Measurements from ENCODE around the gene TOLLIP. TPM values are rescaled to one million over a fixed set of nuclear protein-coding genes. Genes with fewer than 3 reads are reported as not detected.

The TOLLIP gene
- total RNA-seq, 2 donors from 2014 or later = 72.8 to 161 TPM

- TF ChIP-seq, protein P1, sequence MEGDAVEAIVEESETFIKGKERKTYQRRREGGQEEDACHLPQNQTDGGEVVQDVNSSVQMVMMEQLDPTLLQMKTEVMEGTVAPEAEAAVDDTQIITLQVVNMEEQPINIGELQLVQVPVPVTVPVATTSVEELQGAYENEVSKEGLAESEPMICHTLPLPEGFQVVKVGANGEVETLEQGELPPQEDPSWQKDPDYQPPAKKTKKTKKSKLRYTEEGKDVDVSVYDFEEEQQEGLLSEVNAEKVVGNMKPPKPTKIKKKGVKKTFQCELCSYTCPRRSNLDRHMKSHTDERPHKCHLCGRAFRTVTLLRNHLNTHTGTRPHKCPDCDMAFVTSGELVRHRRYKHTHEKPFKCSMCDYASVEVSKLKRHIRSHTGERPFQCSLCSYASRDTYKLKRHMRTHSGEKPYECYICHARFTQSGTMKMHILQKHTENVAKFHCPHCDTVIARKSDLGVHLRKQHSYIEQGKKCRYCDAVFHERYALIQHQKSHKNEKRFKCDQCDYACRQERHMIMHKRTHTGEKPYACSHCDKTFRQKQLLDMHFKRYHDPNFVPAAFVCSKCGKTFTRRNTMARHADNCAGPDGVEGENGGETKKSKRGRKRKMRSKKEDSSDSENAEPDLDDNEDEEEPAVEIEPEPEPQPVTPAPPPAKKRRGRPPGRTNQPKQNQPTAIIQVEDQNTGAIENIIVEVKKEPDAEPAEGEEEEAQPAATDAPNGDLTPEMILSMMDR (IDR thresholded peaks at IDR 0.05) = no peak
- no peak for TF ChIP-seq POLR2A (IDR thresholded peaks at IDR 0.05)
- TF ChIP-seq POLR2AphosphoS5 (IDR thresholded peaks at IDR 0.05) = no peak
- H3K27ac ChIP-seq = no peak overlapping the region
- H3K4me1 ChIP-seq (replicated peaks) = peaks cover 12% of the 10 kb centered on the region
- DNase-seq (ENCODE audit: low spot score) = no peak
- intact Hi-C loops (cut with DNase I) = no loop called here
- H3K36me3 ChIP-seq = no peaks in the 10 kb centered on the region
- peak overlapping the region in 1 of 2 donors; percentile 36 for H3K4me3 ChIP-seq
- no peaks in the 10 kb centered on the region for H3K27me3 ChIP-seq (replicated peaks; ENCODE audit: insufficient read depth)
- WGBS = 64% methylated on average over 10 of the region's 10 CpGs
- H3K9me3 ChIP-seq = no peaks in the 10 kb centered on the region
Measured at GRCh38 chr11:1335264-1335810, 25.9 kb upstream of the TOLLIP start.

- intact Hi-C loops (cut with DNase I) = no loop called here
- peaks cover 12% of the 10 kb centered on the region for H3K4me1 ChIP-seq (replicated peaks)
- TF ChIP-seq POLR2AphosphoS5 (IDR thresholded peaks at IDR 0.05) (no peak), POLR2A (IDR thresholded peaks at IDR 0.05) (no peak)
- TF ChIP-seq, protein P1 (IDR thresholded peaks at IDR 0.05) = no peak
- DNase-seq (ENCODE audit: low spot score) = no peak
- H3K36me3 ChIP-seq = no peaks in the 10 kb centered on the region
- WGBS = 97% methylated on average over 10 of the region's 10 CpGs
- no peaks in the 10 kb centered on the region for H3K9me3 ChIP-seq
- H3K27ac ChIP-seq = no peak overlapping the region
- H3K4me3 ChIP-seq = no peak overlapping the region
- H3K27me3 ChIP-seq (replicated peaks; ENCODE audit: insufficient read depth) = no peaks in the 10 kb centered on the region
Measured at GRCh38 chr11:1333860-1334259, 24.4 kb upstream of the TOLLIP start.

GRCh38 chr11:1333091-1333772 lies 23.8 kb upstream of the TOLLIP start:
- Histone ChIP-seq H3K27me3 (replicated peaks; ENCODE audit: insufficient read depth) (no peaks in the 10 kb centered on the region), H3K4me1 (replicated peaks) (peaks cover 12% of the 10 kb centered on the region), H3K4me3 (no peak overlapping the region), H3K27ac (no peak overlapping the region), H3K9me3 (no peaks in the 10 kb centered on the region), H3K36me3 (no peaks in the 10 kb centered on the region)
- no peak for DNase-seq (ENCODE audit: low spot score)
- TF ChIP-seq, protein P1 (IDR thresholded peaks at IDR 0.05) = no peak
- TF ChIP-seq POLR2AphosphoS5 (IDR thresholded peaks at IDR 0.05) = no peak
- no peak for TF ChIP-seq POLR2A (IDR thresholded peaks at IDR 0.05)
- 92% methylated on average over 10 of the region's 10 CpGs for WGBS
- intact Hi-C loops (cut with DNase I) = no loop called here

- 84% methylated on average over 6 of the region's 6 CpGs for WGBS
- DNase-seq (ENCODE audit: low spot score) = no peak
- no peak overlapping the region for H3K27ac ChIP-seq
- no peaks in the 10 kb centered on the region for H3K9me3 ChIP-seq
- intact Hi-C loops (cut with DNase I) = no loop called here
- H3K27me3 ChIP-seq (replicated peaks; ENCODE audit: insufficient read depth) = no peaks in the 10 kb centered on the region
- H3K4me3 ChIP-seq = no peak overlapping the region
- TF ChIP-seq POLR2A (IDR thresholded peaks at IDR 0.05) (no peak), POLR2AphosphoS5 (IDR thresholded peaks at IDR 0.05) (no peak)
- TF ChIP-seq, protein P1 (IDR thresholded peaks at IDR 0.05) = no peak
- peaks cover 3% of the 10 kb centered on the region for H3K4me1 ChIP-seq (replicated peaks)
- no peaks in the 10 kb centered on the region for H3K36me3 ChIP-seq
Measured at GRCh38 chr11:1330473-1330872, 21.0 kb upstream of the TOLLIP start.

- 76% methylated on average over 4 of the region's 4 CpGs for WGBS
- Histone ChIP-seq H3K27ac (no peak overlapping the region), H3K4me1 (replicated peaks) (no peaks in the 10 kb centered on the region), H3K4me3 (no peak overlapping the region), H3K9me3 (no peaks in the 10 kb centered on the region), H3K27me3 (replicated peaks; ENCODE audit: insufficient read depth) (no peaks in the 10 kb centered on the region), H3K36me3 (no peaks in the 10 kb centered on the region)
- TF ChIP-seq, protein P1 (IDR thresholded peaks at IDR 0.05) = no peak
- TF ChIP-seq POLR2AphosphoS5 (IDR thresholded peaks at IDR 0.05) (no peak), POLR2A (IDR thresholded peaks at IDR 0.05) (no peak)
- DNase-seq (ENCODE audit: low spot score) = no peak
- intact Hi-C loops (cut with DNase I) = no loop called here
Measured at GRCh38 chr11:1327064-1327460, 17.6 kb upstream of the TOLLIP start.
